Kidney tubule cell (primary cell): Measurements from ENCODE around the gene ARFGAP1.
"Not testable (repeated sequence)": the region's sequence is repeated elsewhere in the genome, so short reads cannot be mapped to it uniquely, and the experiment has no call there.

ENCODE experiments used
- DNase-seq: peaks from one replicate; pipeline ENCODE4 v3.0.0-alpha.2; 2018; ENCODE audit warnings: low spot score

Gene ARFGAP1

GRCh38 chr20:63334356-63334755, 61.7 kb downstream of the ARFGAP1 start:
- no peak for DNase-seq

GRCh38 chr20:63335060-63335459, 62.4 kb downstream of the ARFGAP1 start:
- DNase-seq = not testable (repeated sequence)

GRCh38 chr20:63335711-63336110, 63.1 kb downstream of the ARFGAP1 start:
- no peak for DNase-seq

- DNase-seq = no peak
Observed at GRCh38 chr20:63336232-63336752, 63.7 kb downstream of the ARFGAP1 start.

- DNase-seq = no peak
Observed at GRCh38 chr20:63337786-63338420, 65.3 kb downstream of the ARFGAP1 start.
